ENCODE data around the gene ATP8A1. TPM values are rescaled to one million over a fixed set of nuclear protein-coding genes. Genes with fewer than 3 reads are reported as not detected.

The ATP8A1 gene
- total and polyA plus RNA-seq, 2 of the 4 experiments (the other 2 are of a cell fraction) = 0.12 to 0.36 TPM

DNA sequence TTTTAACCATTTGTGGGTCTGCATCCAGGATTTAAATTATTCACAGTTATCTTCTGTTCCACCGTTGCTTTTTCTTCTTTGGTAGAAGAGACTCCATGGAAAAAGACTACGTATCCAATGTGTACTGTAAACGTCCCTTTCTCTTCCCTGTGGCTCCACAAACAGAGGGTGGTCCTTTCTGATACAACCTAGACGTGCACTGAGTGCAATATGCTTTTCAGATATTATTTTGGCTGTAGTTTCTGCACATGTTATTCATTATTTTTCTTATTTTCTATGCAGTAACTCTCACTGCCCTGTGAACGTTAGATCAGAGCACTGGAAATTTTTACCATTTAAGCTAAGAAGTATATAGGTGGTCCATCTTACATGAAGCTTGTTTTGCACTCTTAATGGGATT lies 186.9 kb downstream of the ATP8A1 start:
- intact Hi-C loops (cut with micrococcal nuclease) = no loop called here
- ChIA-PET POLR2A (ENCODE audit: unreplicated experiment) (no interaction called here), CTCF (no interaction called here)
- no TSS peak for BruUV-seq (replicated peaks)
- H3K4me3 ChIP-seq (ENCODE audit: insufficient read depth, low read depth, low read length) = no peak overlapping the region
- no peak for DNase-seq
- no peak for ATAC-seq (ENCODE audit: low read depth)
- no peaks in the 10 kb centered on the region for H4K20me1 ChIP-seq (ENCODE audit: insufficient read depth, low read length)
- in situ Hi-C loops (cut with MboI; ENCODE audit: low sequenced_read_pairs) = no loop called here
- no peaks in the 10 kb centered on the region for H3K4me1 ChIP-seq (ENCODE audit: control insufficient read depth, insufficient read depth, low read length)
- H3K23ac ChIP-seq (ENCODE audit: low read depth, low read length) = no peak overlapping the region
- H3K9me3 ChIP-seq (ENCODE audit: control insufficient read depth, insufficient read depth, low read length) = no peaks in the 10 kb centered on the region
- no peak overlapping the region for H4K5ac ChIP-seq (ENCODE audit: low read depth, low read length)
- H3K36me3 ChIP-seq (ENCODE audit: control insufficient read depth, insufficient read depth, low read length) = no peaks in the 10 kb centered on the region
- TF ChIP-seq SMC3 (IDR thresholded peaks at IDR 0.05; ENCODE audit: low read depth, low read length) (no peak), BHLHE40 (IDR thresholded peaks at IDR 0.05; ENCODE audit: low read depth, low read length) (no peak), FOS (IDR thresholded peaks at IDR 0.05; ENCODE audit: low read depth, low read length) (no peak), RAD21 (IDR thresholded peaks at IDR 0.05; ENCODE audit: low read length) (no peak), RFX5 (IDR thresholded peaks at IDR 0.05; ENCODE audit: low read depth, low read length) (no peak), RCOR1 (IDR thresholded peaks at IDR 0.05; ENCODE audit: insufficient replicate concordance, low read length) (no peak), MAFK (IDR thresholded peaks at IDR 0.05; ENCODE audit: low read depth, low read length) (no peak), MAZ (IDR thresholded peaks at IDR 0.05; ENCODE audit: borderline replicate concordance, low read depth, low read length) (no peak), NFE2L2 (IDR thresholded peaks at IDR 0.05; ENCODE audit: low read depth, low read length) (no peak), MXI1 (IDR thresholded peaks at IDR 0.05; ENCODE audit: borderline replicate concordance, low read depth, low read length) (no peak), CEBPB (IDR thresholded peaks at IDR 0.05; ENCODE audit: low read depth, low read length) (no peak), POLR2A (IDR thresholded peaks at IDR 0.05; ENCODE audit: low read depth, low read length) (no peak), CHD1 (IDR thresholded peaks at IDR 0.05; ENCODE audit: low read depth, low read length) (no peak)
- TF ChIP-seq, protein P1, sequence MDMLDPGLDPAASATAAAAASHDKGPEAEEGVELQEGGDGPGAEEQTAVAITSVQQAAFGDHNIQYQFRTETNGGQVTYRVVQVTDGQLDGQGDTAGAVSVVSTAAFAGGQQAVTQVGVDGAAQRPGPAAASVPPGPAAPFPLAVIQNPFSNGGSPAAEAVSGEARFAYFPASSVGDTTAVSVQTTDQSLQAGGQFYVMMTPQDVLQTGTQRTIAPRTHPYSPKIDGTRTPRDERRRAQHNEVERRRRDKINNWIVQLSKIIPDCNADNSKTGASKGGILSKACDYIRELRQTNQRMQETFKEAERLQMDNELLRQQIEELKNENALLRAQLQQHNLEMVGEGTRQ (IDR thresholded peaks at IDR 0.05; ENCODE audit: low read depth, low read length) = no peak
- TF ChIP-seq, protein P2, sequence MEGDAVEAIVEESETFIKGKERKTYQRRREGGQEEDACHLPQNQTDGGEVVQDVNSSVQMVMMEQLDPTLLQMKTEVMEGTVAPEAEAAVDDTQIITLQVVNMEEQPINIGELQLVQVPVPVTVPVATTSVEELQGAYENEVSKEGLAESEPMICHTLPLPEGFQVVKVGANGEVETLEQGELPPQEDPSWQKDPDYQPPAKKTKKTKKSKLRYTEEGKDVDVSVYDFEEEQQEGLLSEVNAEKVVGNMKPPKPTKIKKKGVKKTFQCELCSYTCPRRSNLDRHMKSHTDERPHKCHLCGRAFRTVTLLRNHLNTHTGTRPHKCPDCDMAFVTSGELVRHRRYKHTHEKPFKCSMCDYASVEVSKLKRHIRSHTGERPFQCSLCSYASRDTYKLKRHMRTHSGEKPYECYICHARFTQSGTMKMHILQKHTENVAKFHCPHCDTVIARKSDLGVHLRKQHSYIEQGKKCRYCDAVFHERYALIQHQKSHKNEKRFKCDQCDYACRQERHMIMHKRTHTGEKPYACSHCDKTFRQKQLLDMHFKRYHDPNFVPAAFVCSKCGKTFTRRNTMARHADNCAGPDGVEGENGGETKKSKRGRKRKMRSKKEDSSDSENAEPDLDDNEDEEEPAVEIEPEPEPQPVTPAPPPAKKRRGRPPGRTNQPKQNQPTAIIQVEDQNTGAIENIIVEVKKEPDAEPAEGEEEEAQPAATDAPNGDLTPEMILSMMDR (conservative IDR thresholded peaks at IDR 0.05; ENCODE audit: low read depth, low read length) = no peak
- TF ChIP-seq, protein P3, sequence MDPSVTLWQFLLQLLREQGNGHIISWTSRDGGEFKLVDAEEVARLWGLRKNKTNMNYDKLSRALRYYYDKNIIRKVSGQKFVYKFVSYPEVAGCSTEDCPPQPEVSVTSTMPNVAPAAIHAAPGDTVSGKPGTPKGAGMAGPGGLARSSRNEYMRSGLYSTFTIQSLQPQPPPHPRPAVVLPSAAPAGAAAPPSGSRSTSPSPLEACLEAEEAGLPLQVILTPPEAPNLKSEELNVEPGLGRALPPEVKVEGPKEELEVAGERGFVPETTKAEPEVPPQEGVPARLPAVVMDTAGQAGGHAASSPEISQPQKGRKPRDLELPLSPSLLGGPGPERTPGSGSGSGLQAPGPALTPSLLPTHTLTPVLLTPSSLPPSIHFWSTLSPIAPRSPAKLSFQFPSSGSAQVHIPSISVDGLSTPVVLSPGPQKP (IDR thresholded peaks at IDR 0.05; ENCODE audit: borderline replicate concordance, low read depth, low read length) = no peak
- no peak overlapping the region for H2BK5ac ChIP-seq (ENCODE audit: low read depth, low read length, poor library complexity, severe bottlenecking)
- no peak overlapping the region for H3K18ac ChIP-seq (ENCODE audit: low read depth, low read length)
- no peak overlapping the region for H3K27ac ChIP-seq (ENCODE audit: insufficient read depth, low read length)
- dilution Hi-C loops (cut with HindIII; ENCODE audit: low sequenced_read_pairs, unreplicated experiment) = no loop called here
- no peak overlapping the region for H3K56ac ChIP-seq (ENCODE audit: extremely low read depth, insufficient read depth, low read length)
- H3K14ac ChIP-seq (replicated peaks; ENCODE audit: low read depth, low read length) = no peak overlapping the region
- no peaks in the 10 kb centered on the region for H3K9me1 ChIP-seq (ENCODE audit: insufficient read depth, low read length)
- no peak overlapping the region for H2AFZ ChIP-seq (replicated peaks; ENCODE audit: low read length, poor library complexity)
- no peak overlapping the region for H2BK15ac ChIP-seq (ENCODE audit: low read depth, low read length)
- H4K91ac ChIP-seq (ENCODE audit: insufficient read depth, low read depth, low read length) = no peak overlapping the region
- H3K27me3 ChIP-seq (ENCODE audit: control insufficient read depth, insufficient read depth, low read length) = no peaks in the 10 kb centered on the region
- no peak overlapping the region for H2AK9ac ChIP-seq (replicated peaks; ENCODE audit: low read depth, low read length, poor library complexity)
- H2BK20ac ChIP-seq (ENCODE audit: low read depth, low read length) = no peak overlapping the region
- H2BK120ac ChIP-seq (ENCODE audit: low read depth, low read length) = no peak overlapping the region
- no peak overlapping the region for H3K4me2 ChIP-seq (ENCODE audit: low read depth, low read length)
- no peak overlapping the region for H4K8ac ChIP-seq (ENCODE audit: low read depth in 2 of 2, low read length in 2 of 2)
- H3K79me1 ChIP-seq (ENCODE audit: low read depth in 1 of 2, low read length in 2 of 2) = no peaks in the 10 kb centered on the region
- H3K4ac ChIP-seq (ENCODE audit: low read depth, low read length) = no peak overlapping the region
- no peak overlapping the region for H2AK5ac ChIP-seq (ENCODE audit: low read depth, low read length)
- no peak overlapping the region for H3K9ac ChIP-seq (ENCODE audit: low read depth, low read length)
- WGBS, 2 experiments (ENCODE audit: extremely low coverage in 2 of 2, insufficient read length in 1 of 2) = no CpG with 5 or more reads among the region's 5 CpGs

Data from IMR-90 (cell line).